Measurements from ENCODE around the gene WFDC1. TPM values are rescaled to one million over a fixed set of nuclear protein-coding genes. Genes with fewer than 3 reads are reported as not detected.
"Not testable (repeated sequence)": the region's sequence is repeated elsewhere in the genome, so short reads cannot be mapped to it uniquely, and the experiment has no call there.

Gene WFDC1
- polyA plus RNA-seq, 4 donors, result 1.6 to 5.4 (median 3.8) TPM

GRCh38 chr16:84339311-84339710 lies 44.6 kb downstream of the WFDC1 start:
- Histone ChIP-seq H3K9me3 (ENCODE audit: control insufficient read depth in 2 of 2, insufficient read depth in 1 of 2, low read depth in 1 of 2, low read length in 1 of 2) (peaks cover 0 to 11% of the 10 kb centered on the region in 2 donors), H3K27me3 (ENCODE audit: control insufficient read depth in 3 of 3, insufficient read depth in 3 of 3, low read length in 3 of 3) (no peaks in the 10 kb centered on the region), H3K27ac (ENCODE audit: low read depth in 1 of 3, low read length in 2 of 3) (no peak overlapping the region), H3K4me1 (ENCODE audit: control insufficient read depth in 3 of 3, insufficient read depth in 2 of 3, low read depth in 1 of 3, low read length in 2 of 3) (peaks cover 0 to 8% (median 4%) of the 10 kb centered on the region in 3 donors), H3K4me3 (ENCODE audit: low read depth in 1 of 3, low read length in 3 of 3) (no peak overlapping the region), H3K36me3 (ENCODE audit: control insufficient read depth in 3 of 3, insufficient read depth in 2 of 3, low read depth in 1 of 3, low read length in 3 of 3) (no peaks in the 10 kb centered on the region)
- WGBS, 3 donors, result 51 to 69% (median 55%) methylated on average over 4 to 5 of the region's 5 CpGs
- FAIRE-seq, result no peak
- DNase-seq, result no peak

GRCh38 chr16:84339766-84340165 lies 45.1 kb downstream of the WFDC1 start:
- Histone ChIP-seq H3K4me1 (ENCODE audit: control insufficient read depth in 3 of 3, insufficient read depth in 2 of 3, low read depth in 1 of 3, low read length in 2 of 3) (peaks cover 0 to 8% (median 4%) of the 10 kb centered on the region in 3 donors), H3K36me3 (ENCODE audit: control insufficient read depth in 3 of 3, insufficient read depth in 2 of 3, low read depth in 1 of 3, low read length in 3 of 3) (no peaks in the 10 kb centered on the region), H3K9me3 (ENCODE audit: control insufficient read depth in 2 of 2, insufficient read depth in 1 of 2, low read depth in 1 of 2, low read length in 1 of 2) (peaks cover 0 to 10% of the 10 kb centered on the region in 2 donors), H3K27me3 (ENCODE audit: control insufficient read depth in 3 of 3, insufficient read depth in 3 of 3, low read length in 3 of 3) (no peaks in the 10 kb centered on the region), H3K4me3 (ENCODE audit: low read depth in 1 of 3, low read length in 3 of 3) (no peak overlapping the region), H3K27ac (ENCODE audit: low read depth in 1 of 3, low read length in 2 of 3) (no peak overlapping the region)
- DNase-seq (no peak), FAIRE-seq (no peak)
- WGBS, 3 donors, result 80 to 86% (median 85%) methylated on average over 9 of the region's 9 CpGs

DNA sequence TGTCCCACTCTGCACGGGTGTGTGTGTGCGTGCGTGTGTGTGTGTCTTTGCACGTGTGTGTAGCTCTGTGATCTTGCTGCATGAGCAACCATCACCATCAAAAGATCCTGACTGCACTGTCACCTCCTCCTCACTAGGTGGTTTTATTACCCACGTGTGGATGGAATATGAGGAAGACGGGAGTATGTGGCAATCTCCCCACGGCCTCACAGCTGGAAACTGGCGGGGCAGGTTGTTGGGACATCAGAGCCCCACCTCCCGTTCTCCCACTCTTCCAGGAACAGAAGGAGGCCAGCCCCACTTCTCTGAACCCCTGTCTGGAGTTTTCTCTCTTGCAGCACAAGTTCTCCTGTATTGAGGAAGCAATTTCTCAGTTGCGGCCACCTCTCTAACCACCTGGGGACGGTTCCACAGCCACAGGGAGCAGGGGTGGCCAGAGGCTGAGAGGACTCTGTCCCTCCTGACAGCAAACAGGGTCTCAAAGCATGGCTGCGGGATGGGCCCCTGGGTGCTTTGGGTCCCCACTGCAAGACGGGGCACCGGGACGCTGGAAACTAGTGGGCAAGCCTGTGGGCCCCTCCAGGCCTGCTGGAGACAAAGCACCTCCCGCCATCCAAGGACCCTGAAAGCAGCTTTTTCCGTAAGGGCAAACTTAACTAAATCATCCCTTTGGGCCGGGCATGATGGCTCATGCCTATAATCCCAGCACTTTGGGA lies 45.8 kb downstream of the WFDC1 start:
- no peaks in the 10 kb centered on the region for H3K27me3 ChIP-seq (ENCODE audit: control insufficient read depth in 3 of 3, insufficient read depth in 3 of 3, low read length in 3 of 3)
- DNase-seq (peak; percentile 79 to 84), FAIRE-seq (no peak)
- peaks cover 0 to 9% of the 10 kb centered on the region in 2 donors for H3K9me3 ChIP-seq (ENCODE audit: control insufficient read depth in 2 of 2, insufficient read depth in 1 of 2, low read depth in 1 of 2, low read length in 1 of 2)
- peak overlapping the region in 1 of 3 donors; percentile 14 for H3K27ac ChIP-seq (ENCODE audit: low read depth in 1 of 3, low read length in 2 of 3)
- H3K4me1 ChIP-seq (ENCODE audit: control insufficient read depth in 3 of 3, insufficient read depth in 2 of 3, low read depth in 1 of 3, low read length in 2 of 3), result peaks cover 0 to 8% (median 4%) of the 10 kb centered on the region in 3 donors
- WGBS, 3 donors, result 44 to 68% (median 54%) methylated on average over 17 to 18 of the region's 18 CpGs
- no peaks in the 10 kb centered on the region for H3K36me3 ChIP-seq (ENCODE audit: control insufficient read depth in 3 of 3, insufficient read depth in 2 of 3, low read depth in 1 of 3, low read length in 3 of 3)
- no peak overlapping the region for H3K4me3 ChIP-seq (ENCODE audit: low read depth in 1 of 3, low read length in 3 of 3)

GRCh38 chr16:84341528-84342295 lies 47.0 kb downstream of the WFDC1 start:
- no peak overlapping the region for H3K4me3 ChIP-seq (ENCODE audit: low read depth in 1 of 3, low read length in 3 of 3)
- H3K27ac ChIP-seq (ENCODE audit: low read depth in 1 of 3, low read length in 2 of 3), result peak overlapping the region in 1 of 3 donors; percentile 41
- WGBS, 3 donors, result 33 to 73% (median 57%) methylated on average over 24 of the region's 24 CpGs
- DNase-seq (peak; percentile 63 to 85), FAIRE-seq (no peak)
- peaks cover 0 to 8% (median 4%) of the 10 kb centered on the region in 3 donors for H3K4me1 ChIP-seq (ENCODE audit: control insufficient read depth in 3 of 3, insufficient read depth in 2 of 3, low read depth in 1 of 3, low read length in 2 of 3)
- H3K9me3 ChIP-seq (ENCODE audit: control insufficient read depth in 2 of 2, insufficient read depth in 1 of 2, low read depth in 1 of 2, low read length in 1 of 2), result peaks cover 0 to 3% of the 10 kb centered on the region in 2 donors
- no peaks in the 10 kb centered on the region for H3K27me3 ChIP-seq (ENCODE audit: control insufficient read depth in 3 of 3, insufficient read depth in 3 of 3, low read length in 3 of 3)
- H3K36me3 ChIP-seq (ENCODE audit: control insufficient read depth in 3 of 3, insufficient read depth in 2 of 3, low read depth in 1 of 3, low read length in 3 of 3), result no peaks in the 10 kb centered on the region

- not testable (repeated sequence) for H3K27ac ChIP-seq (ENCODE audit: low read depth in 1 of 3, low read length in 2 of 3); H3K36me3 ChIP-seq (ENCODE audit: control insufficient read depth in 3 of 3, insufficient read depth in 2 of 3, low read depth in 1 of 3, low read length in 3 of 3); FAIRE-seq; H3K4me1 ChIP-seq (ENCODE audit: control insufficient read depth in 3 of 3, insufficient read depth in 2 of 3, low read depth in 1 of 3, low read length in 2 of 3); H3K27me3 ChIP-seq (ENCODE audit: control insufficient read depth in 3 of 3, insufficient read depth in 3 of 3, low read length in 3 of 3); DNase-seq; H3K9me3 ChIP-seq (ENCODE audit: control insufficient read depth in 2 of 2, insufficient read depth in 1 of 2, low read depth in 1 of 2, low read length in 1 of 2); H3K4me3 ChIP-seq (ENCODE audit: low read depth in 1 of 3, low read length in 3 of 3)
- 86 to 93% (median 92%) methylated on average over 10 of the region's 10 CpGs for WGBS, 3 donors
Observed at GRCh38 chr16:84343800-84344199, 49.1 kb downstream of the WFDC1 start.

- no peak for FAIRE-seq
- Histone ChIP-seq H3K9me3 (ENCODE audit: control insufficient read depth in 2 of 2, insufficient read depth in 1 of 2, low read depth in 1 of 2, low read length in 1 of 2) (no peaks in the 10 kb centered on the region), H3K27ac (ENCODE audit: low read depth in 1 of 3, low read length in 2 of 3) (no peak overlapping the region), H3K4me3 (ENCODE audit: low read depth in 1 of 3, low read length in 3 of 3) (no peak overlapping the region), H3K27me3 (ENCODE audit: control insufficient read depth in 3 of 3, insufficient read depth in 3 of 3, low read length in 3 of 3) (no peaks in the 10 kb centered on the region), H3K4me1 (ENCODE audit: control insufficient read depth in 3 of 3, insufficient read depth in 2 of 3, low read depth in 1 of 3, low read length in 2 of 3) (peaks cover 0 to 11% (median 4%) of the 10 kb centered on the region in 3 donors), H3K36me3 (ENCODE audit: control insufficient read depth in 3 of 3, insufficient read depth in 2 of 3, low read depth in 1 of 3, low read length in 3 of 3) (no peaks in the 10 kb centered on the region)
- WGBS, 3 donors, result 82 to 86% (median 85%) methylated on average over 8 of the region's 8 CpGs
- no peak for DNase-seq
Observed at GRCh38 chr16:84344781-84345180, 50.1 kb downstream of the WFDC1 start.

- DNase-seq (no peak), FAIRE-seq (no peak)
- Histone ChIP-seq H3K36me3 (ENCODE audit: control insufficient read depth in 3 of 3, insufficient read depth in 2 of 3, low read depth in 1 of 3, low read length in 3 of 3) (no peaks in the 10 kb centered on the region), H3K27me3 (ENCODE audit: control insufficient read depth in 3 of 3, insufficient read depth in 3 of 3, low read length in 3 of 3) (no peaks in the 10 kb centered on the region), H3K9me3 (ENCODE audit: control insufficient read depth in 2 of 2, insufficient read depth in 1 of 2, low read depth in 1 of 2, low read length in 1 of 2) (no peaks in the 10 kb centered on the region), H3K4me1 (ENCODE audit: control insufficient read depth in 3 of 3, insufficient read depth in 2 of 3, low read depth in 1 of 3, low read length in 2 of 3) (peaks cover 0 to 10% (median 0%) of the 10 kb centered on the region in 3 donors), H3K27ac (ENCODE audit: low read depth in 1 of 3, low read length in 2 of 3) (no peak overlapping the region), H3K4me3 (ENCODE audit: low read depth in 1 of 3, low read length in 3 of 3) (no peak overlapping the region)
- 72 to 85% (median 83%) methylated on average over 9 of the region's 9 CpGs for WGBS, 3 donors
Observed at GRCh38 chr16:84347161-84347560, 52.5 kb downstream of the WFDC1 start.

DNA sequence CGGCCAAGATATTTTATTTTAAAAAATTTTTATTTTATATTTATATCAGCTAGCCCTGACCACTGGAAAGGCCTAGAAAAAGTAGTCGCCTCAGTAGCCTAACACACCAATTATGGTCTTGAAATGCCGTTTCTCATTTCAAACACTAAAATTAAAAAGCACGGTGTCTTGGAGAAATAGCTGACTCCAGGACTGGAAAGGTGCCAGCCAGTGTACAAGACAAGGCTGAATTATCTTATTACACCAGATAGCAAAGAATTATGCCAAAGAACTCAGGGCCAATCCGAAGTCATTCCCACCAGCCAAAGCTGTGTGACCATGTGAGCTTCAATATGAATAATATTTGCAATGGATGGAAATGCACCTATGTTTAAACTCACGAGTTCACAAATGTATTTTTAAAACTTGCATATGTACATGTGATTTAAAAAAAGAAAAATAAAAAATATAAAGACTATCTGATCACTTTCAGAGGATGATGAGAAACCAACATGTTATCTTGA lies 53.8 kb downstream of the WFDC1 start:
- 47 to 62% (median 61%) methylated on average over 6 of the region's 6 CpGs for WGBS, 3 donors
- H3K27ac ChIP-seq (ENCODE audit: low read depth in 1 of 3, low read length in 2 of 3), result no peak overlapping the region
- peak in 1 of 2 donors; percentile 42 for DNase-seq
- no peaks in the 10 kb centered on the region for H3K27me3 ChIP-seq (ENCODE audit: control insufficient read depth in 3 of 3, insufficient read depth in 3 of 3, low read length in 3 of 3)
- H3K36me3 ChIP-seq (ENCODE audit: control insufficient read depth in 3 of 3, insufficient read depth in 2 of 3, low read depth in 1 of 3, low read length in 3 of 3), result no peaks in the 10 kb centered on the region
- FAIRE-seq, result no peak
- no peak overlapping the region for H3K4me3 ChIP-seq (ENCODE audit: low read depth in 1 of 3, low read length in 3 of 3)
- no peaks in the 10 kb centered on the region for H3K9me3 ChIP-seq (ENCODE audit: control insufficient read depth in 2 of 2, insufficient read depth in 1 of 2, low read depth in 1 of 2, low read length in 1 of 2)
- peaks cover 0 to 10% (median 0%) of the 10 kb centered on the region in 3 donors for H3K4me1 ChIP-seq (ENCODE audit: control insufficient read depth in 3 of 3, insufficient read depth in 2 of 3, low read depth in 1 of 3, low read length in 2 of 3)
